HepG2 (cell line): ENCODE measurements around the gene BCAS3. TPM values are rescaled to one million over a fixed set of nuclear protein-coding genes. Genes with fewer than 3 reads are reported as not detected.

Experiments used
- ATF6 ChIP-seq: sonication (generic); formaldehyde crosslinking; conservative IDR thresholded peaks from 2 replicates; pipeline ENCODE4 v1.4.0; 2020; ENCODE audit warnings: missing genetic modification reagents
- CENPT ChIP-seq: sonication (generic); formaldehyde crosslinking; IDR thresholded peaks from 2 replicates; pipeline ENCODE4 v1.8.0; 2022; ENCODE audit warnings: low read depth, mild to moderate bottlenecking, moderate library complexity, missing genetic modification reagents
- DPF2 ChIP-seq: sonication (generic); formaldehyde crosslinking; IDR thresholded peaks from 2 replicates; pipeline ENCODE4 v1.4.0; 2020; ENCODE audit warnings: mild to moderate bottlenecking, low read depth, missing genetic modification reagents, borderline replicate concordance
- HNRNPK ChIP-seq: fragments of 200-400 bp; formaldehyde crosslinking; IDR thresholded peaks from 2 replicates; pipeline ENCODE4 v1.6.1; 2018; ENCODE audit warnings: low read length, low read depth, moderate library complexity, mild to moderate bottlenecking; ENCODE audit not compliant: poor library complexity, severe bottlenecking
- KDM4B ChIP-seq: sonication (generic); formaldehyde crosslinking; IDR thresholded peaks from 2 replicates; pipeline ENCODE4 v1.4.0; 2020; ENCODE audit warnings: missing genetic modification reagents
- KLF6 ChIP-seq: IDR thresholded peaks from 2 replicates; pipeline ENCODE4 v1.8.0; 2016; ENCODE audit warnings: missing biosample characterization, missing genetic modification reagents
- NBN ChIP-seq: fragments of 450-650 bp; conservative IDR thresholded peaks from 2 replicates; pipeline ENCODE4 v1.6.1; 2017
- NFYC ChIP-seq: IDR thresholded peaks from 2 replicates; pipeline ENCODE4 v1.6.1; 2016; ENCODE audit warnings: missing genetic modification reagents, missing compliant biosample characterization
- REPIN1 ChIP-seq: sonication (generic); formaldehyde crosslinking; IDR thresholded peaks from 2 replicates; pipeline ENCODE4 v1.8.0; 2022; ENCODE audit warnings: missing genetic modification reagents, low read depth, mild to moderate bottlenecking, borderline replicate concordance
- SMARCC2 ChIP-seq: fragments of 450-650 bp; IDR thresholded peaks from 2 replicates; pipeline ENCODE4 v1.6.1; 2017; ENCODE audit warnings: antibody characterized with exemption, mild to moderate bottlenecking
- ZBTB21 ChIP-seq: sonication (generic); formaldehyde crosslinking; IDR thresholded peaks from 2 replicates; pipeline ENCODE4 v1.4.0; 2020; ENCODE audit warnings: missing genetic modification reagents
- ZBTB38 ChIP-seq: sonication (generic); formaldehyde crosslinking; IDR thresholded peaks from 2 replicates; pipeline ENCODE4 v1.5.1; 2020; ENCODE audit warnings: mild to moderate bottlenecking, missing genetic modification reagents
- ZFYVE20 ChIP-seq: sonication (generic); formaldehyde crosslinking; IDR thresholded peaks from 2 replicates; pipeline ENCODE4 v1.8.0; 2023; ENCODE audit warnings: low read depth, mild to moderate bottlenecking, moderate library complexity, missing genetic modification reagents, borderline replicate concordance
- ZNF33B ChIP-seq: sonication (generic); formaldehyde crosslinking; IDR thresholded peaks from 2 replicates; pipeline ENCODE4 v1.5.1; 2020; ENCODE audit warnings: mild to moderate bottlenecking, missing genetic modification reagents
- ZNF484 ChIP-seq: sonication (generic); formaldehyde crosslinking; IDR thresholded peaks from 2 replicates; pipeline ENCODE4 v1.5.1; 2020; ENCODE audit warnings: mild to moderate bottlenecking, low read depth, missing genetic modification reagents, borderline replicate concordance
- ZNF577 ChIP-seq: sonication (generic); formaldehyde crosslinking; IDR thresholded peaks from 2 replicates; pipeline ENCODE4 v1.4.0; 2020; ENCODE audit warnings: mild to moderate bottlenecking, low read depth, missing genetic modification reagents, borderline replicate concordance
- ZNF615 ChIP-seq: sonication (generic); formaldehyde crosslinking; IDR thresholded peaks from 2 replicates; pipeline ENCODE4 v1.5.0; 2020; ENCODE audit warnings: mild to moderate bottlenecking, missing genetic modification reagents, borderline replicate concordance
- polyA plus RNA-seq, 8 experiments: library from polyadenylated mRNA; depleted of rRNA in 3 of 8; stranded (reverse) in 7 of 8; unstranded in 1 of 8; fragments of >200 nt; fragmentation: Illumina TruSeq in 4 of 8; extraction: Trizol in 4 of 8; gene quantifications; 2 replicates each; pipeline versions ENCODE4 v1.2.1 to v1.2.3, GENCODE V29; 2011 to 2016; ENCODE audit warnings: low read depth in 4 of 8, missing spikeins in 1 of 8, mixed read lengths in 1 of 8; ENCODE audit not compliant: insufficient read depth in 1 of 8
- total RNA-seq, 5 experiments: library from RNA; depleted of rRNA; stranded (reverse); fragments of >200 nt; fragmentation: Illumina TruSeq; extraction: Trizol; gene quantifications; 2 replicates each; pipeline ENCODE4 v1.2.3, GENCODE V29; 2016; ENCODE audit warnings: low read depth in 1 of 5
- TF ChIP-seq, protein P1 (sequence below): sonication (generic); formaldehyde crosslinking; IDR thresholded peaks from 2 replicates; pipeline ENCODE4 v1.4.0; 2020; ENCODE audit warnings: missing genetic modification reagents, borderline replicate concordance
- TF ChIP-seq, protein P2 (sequence below): sonication (generic); formaldehyde crosslinking; IDR thresholded peaks from 2 replicates; pipeline ENCODE4 v1.8.1; 2023; ENCODE audit warnings: mild to moderate bottlenecking, missing genetic modification reagents
- TF ChIP-seq, protein P3 (sequence below): sonication (generic); formaldehyde crosslinking; IDR thresholded peaks from 2 replicates; pipeline ENCODE4 v1.5.1; 2020; ENCODE audit warnings: mild to moderate bottlenecking, moderate library complexity, missing genetic modification reagents

The BCAS3 gene
- total and polyA plus RNA-seq, 2 of the 13 experiments (the other 11 are each of a cell fraction or from before 2014, with no cell fraction given), result 10.7 to 11.2 TPM

- TF ChIP-seq, protein P1, sequence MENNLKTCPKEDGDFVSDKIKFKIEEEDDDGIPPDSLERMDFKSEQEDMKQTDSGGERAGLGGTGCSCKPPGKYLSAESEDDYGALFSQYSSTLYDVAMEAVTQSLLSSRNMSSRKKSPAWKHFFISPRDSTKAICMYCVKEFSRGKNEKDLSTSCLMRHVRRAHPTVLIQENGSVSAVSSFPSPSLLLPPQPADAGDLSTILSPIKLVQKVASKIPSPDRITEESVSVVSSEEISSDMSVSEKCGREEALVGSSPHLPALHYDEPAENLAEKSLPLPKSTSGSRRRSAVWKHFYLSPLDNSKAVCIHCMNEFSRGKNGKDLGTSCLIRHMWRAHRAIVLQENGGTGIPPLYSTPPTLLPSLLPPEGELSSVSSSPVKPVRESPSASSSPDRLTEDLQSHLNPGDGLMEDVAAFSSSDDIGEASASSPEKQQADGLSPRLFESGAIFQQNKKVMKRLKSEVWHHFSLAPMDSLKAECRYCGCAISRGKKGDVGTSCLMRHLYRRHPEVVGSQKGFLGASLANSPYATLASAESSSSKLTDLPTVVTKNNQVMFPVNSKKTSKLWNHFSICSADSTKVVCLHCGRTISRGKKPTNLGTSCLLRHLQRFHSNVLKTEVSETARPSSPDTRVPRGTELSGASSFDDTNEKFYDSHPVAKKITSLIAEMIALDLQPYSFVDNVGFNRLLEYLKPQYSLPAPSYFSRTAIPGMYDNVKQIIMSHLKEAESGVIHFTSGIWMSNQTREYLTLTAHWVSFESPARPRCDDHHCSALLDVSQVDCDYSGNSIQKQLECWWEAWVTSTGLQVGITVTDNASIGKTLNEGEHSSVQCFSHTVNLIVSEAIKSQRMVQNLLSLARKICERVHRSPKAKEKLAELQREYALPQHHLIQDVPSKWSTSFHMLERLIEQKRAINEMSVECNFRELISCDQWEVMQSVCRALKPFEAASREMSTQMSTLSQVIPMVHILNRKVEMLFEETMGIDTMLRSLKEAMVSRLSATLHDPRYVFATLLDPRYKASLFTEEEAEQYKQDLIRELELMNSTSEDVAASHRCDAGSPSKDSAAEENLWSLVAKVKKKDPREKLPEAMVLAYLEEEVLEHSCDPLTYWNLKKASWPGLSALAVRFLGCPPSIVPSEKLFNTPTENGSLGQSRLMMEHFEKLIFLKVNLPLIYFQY (CRISPR knock-in tag), result no peak
- TF ChIP-seq ZFYVE20 (no peak), REPIN1 (no peak), ATF6 (CRISPR knock-in tag) (no peak), ZNF615 (CRISPR knock-in tag) (no peak), HNRNPK (no peak), ZNF577 (CRISPR knock-in tag) (0 out of 2 replicates have a peak, but pooled peaks have one; percentile 13), NBN (no peak), SMARCC2 (no peak), DPF2 (CRISPR knock-in tag) (no peak), ZBTB38 (CRISPR knock-in tag) (0 out of 2 replicates have a peak, but pooled peaks have one; percentile 57), KLF6 (CRISPR knock-in tag) (no peak), ZNF33B (CRISPR knock-in tag) (no peak), ZNF484 (CRISPR knock-in tag) (no peak), CENPT (no peak), KDM4B (CRISPR knock-in tag) (no peak), ZBTB21 (CRISPR knock-in tag) (no peak), NFYC (no peak)
- TF ChIP-seq, protein P2, sequence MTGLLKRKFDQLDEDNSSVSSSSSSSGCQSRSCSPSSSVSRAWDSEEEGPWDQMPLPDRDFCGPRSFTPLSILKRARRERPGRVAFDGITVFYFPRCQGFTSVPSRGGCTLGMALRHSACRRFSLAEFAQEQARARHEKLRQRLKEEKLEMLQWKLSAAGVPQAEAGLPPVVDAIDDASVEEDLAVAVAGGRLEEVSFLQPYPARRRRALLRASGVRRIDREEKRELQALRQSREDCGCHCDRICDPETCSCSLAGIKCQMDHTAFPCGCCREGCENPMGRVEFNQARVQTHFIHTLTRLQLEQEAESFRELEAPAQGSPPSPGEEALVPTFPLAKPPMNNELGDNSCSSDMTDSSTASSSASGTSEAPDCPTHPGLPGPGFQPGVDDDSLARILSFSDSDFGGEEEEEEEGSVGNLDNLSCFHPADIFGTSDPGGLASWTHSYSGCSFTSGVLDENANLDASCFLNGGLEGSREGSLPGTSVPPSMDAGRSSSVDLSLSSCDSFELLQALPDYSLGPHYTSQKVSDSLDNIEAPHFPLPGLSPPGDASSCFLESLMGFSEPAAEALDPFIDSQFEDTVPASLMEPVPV, result no peak
- TF ChIP-seq, protein P3, sequence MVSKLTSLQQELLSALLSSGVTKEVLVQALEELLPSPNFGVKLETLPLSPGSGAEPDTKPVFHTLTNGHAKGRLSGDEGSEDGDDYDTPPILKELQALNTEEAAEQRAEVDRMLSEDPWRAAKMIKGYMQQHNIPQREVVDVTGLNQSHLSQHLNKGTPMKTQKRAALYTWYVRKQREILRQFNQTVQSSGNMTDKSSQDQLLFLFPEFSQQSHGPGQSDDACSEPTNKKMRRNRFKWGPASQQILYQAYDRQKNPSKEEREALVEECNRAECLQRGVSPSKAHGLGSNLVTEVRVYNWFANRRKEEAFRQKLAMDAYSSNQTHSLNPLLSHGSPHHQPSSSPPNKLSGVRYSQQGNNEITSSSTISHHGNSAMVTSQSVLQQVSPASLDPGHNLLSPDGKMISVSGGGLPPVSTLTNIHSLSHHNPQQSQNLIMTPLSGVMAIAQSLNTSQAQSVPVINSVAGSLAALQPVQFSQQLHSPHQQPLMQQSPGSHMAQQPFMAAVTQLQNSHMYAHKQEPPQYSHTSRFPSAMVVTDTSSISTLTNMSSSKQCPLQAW (CRISPR knock-in tag), result no peak
Observed at GRCh38 chr17:61379457-61380216, 702.0 kb downstream of the BCAS3 start (continued).
